Liver (tissue), 9 donors: ENCODE data around the gene ELAC2. TPM values are rescaled to one million over a fixed set of nuclear protein-coding genes. Genes with fewer than 3 reads are reported as not detected.

ENCODE experiments used
- DNase-seq: peaks from one replicate; pipeline ENCODE4 v3.0.0-alpha.2; 2017; ENCODE audit warnings: low spot score
- H3K27ac ChIP-seq, 2 donors: one replicate each; pipeline ENCODE4 v1.7.0; 2013; ENCODE audit warnings: inconsistent platforms in 2 of 2, low read length in 2 of 2, control low read depth in 1 of 2, low read depth in 1 of 2, mild to moderate bottlenecking in 1 of 2
- H3K27me3 ChIP-seq, 4 donors: one replicate each; pipeline versions ENCODE4 v1.6.1 to v1.7.0; 2013; ENCODE audit warnings: low read length in 3 of 4, inconsistent platforms in 1 of 4, mild to moderate bottlenecking in 1 of 4, moderate library complexity in 1 of 4; ENCODE audit not compliant: control insufficient read depth in 4 of 4, insufficient read depth in 4 of 4
- H3K36me3 ChIP-seq, 4 donors: one replicate each; pipeline versions ENCODE4 v1.6.1 to v1.7.0; 2013; ENCODE audit warnings: low read length in 3 of 4, mild to moderate bottlenecking in 3 of 4, low read depth in 1 of 4, moderate library complexity in 1 of 4; ENCODE audit not compliant: control insufficient read depth in 4 of 4, insufficient read depth in 3 of 4
- H3K4me1 ChIP-seq, 4 donors: one replicate each; pipeline versions ENCODE4 v1.6.1 to v1.7.0; 2013; ENCODE audit warnings: low read length in 3 of 4, mild to moderate bottlenecking in 3 of 4, moderate library complexity in 1 of 4; ENCODE audit not compliant: control insufficient read depth in 4 of 4, insufficient read depth in 4 of 4
- H3K4me3 ChIP-seq, 3 donors: one replicate each; pipeline versions ENCODE4 v1.6.1 to v1.7.0; 2013; ENCODE audit warnings: low read length in 3 of 3, control low read depth in 1 of 3, low read depth in 1 of 3, mild to moderate bottlenecking in 1 of 3
- H3K9ac ChIP-seq, 2 donors: one replicate each; pipeline ENCODE4 v1.7.0; 2013; ENCODE audit warnings: low read length in 2 of 2, mild to moderate bottlenecking in 2 of 2, moderate library complexity in 2 of 2, control low read depth in 1 of 2, low read depth in 1 of 2
- H3K9me3 ChIP-seq, 4 donors: one replicate each; pipeline versions ENCODE4 v1.6.1 to v1.7.0; 2013; ENCODE audit warnings: low read length in 3 of 4; ENCODE audit not compliant: control insufficient read depth in 4 of 4
- ATF3 ChIP-seq: IDR thresholded peaks from 2 replicates; pipeline ENCODE4 v1.6.1; 2016; ENCODE audit warnings: antibody characterized with exemption
- CTCF ChIP-seq: fragments of 150-350 bp; IDR thresholded peaks from 2 replicates; pipeline ENCODE4 v1.5.1; 2017; ENCODE audit warnings: improper control_type of control experiment, low read depth, low read length; ENCODE audit not compliant: missing input control
- EGR1 ChIP-seq, 2 donors: IDR thresholded peaks; 2 replicates each; pipeline ENCODE4 v1.6.1; 2016 to 2018; ENCODE audit warnings: antibody characterized with exemption in 2 of 2, low read depth in 2 of 2
- FOXA1 ChIP-seq: IDR thresholded peaks from 2 replicates; pipeline ENCODE4 v1.6.1; 2016; ENCODE audit warnings: antibody characterized with exemption
- FOXA2 ChIP-seq: IDR thresholded peaks from 2 replicates; pipeline ENCODE4 v1.6.1; 2016; ENCODE audit warnings: antibody characterized with exemption
- GABPA ChIP-seq, 2 donors: IDR thresholded peaks in 1 of 2; conservative IDR thresholded peaks in 1 of 2; 2 replicates each; pipeline ENCODE4 v1.6.1; 2016; ENCODE audit warnings: antibody characterized with exemption in 2 of 2, mild to moderate bottlenecking in 1 of 2, moderate library complexity in 1 of 2
- HNF4A ChIP-seq, 2 donors: conservative IDR thresholded peaks; 2 replicates each; pipeline ENCODE4 v1.6.1; 2016; ENCODE audit warnings: antibody characterized with exemption in 2 of 2, mild to moderate bottlenecking in 2 of 2
- HNF4G ChIP-seq: IDR thresholded peaks from 2 replicates; pipeline ENCODE4 v1.6.1; 2016; ENCODE audit warnings: antibody characterized with exemption
- JUND ChIP-seq, 2 donors: IDR thresholded peaks; 2 replicates each; pipeline ENCODE4 v1.6.1; 2016; ENCODE audit warnings: antibody characterized with exemption in 2 of 2
- MAX ChIP-seq: IDR thresholded peaks from 2 replicates; pipeline ENCODE4 v1.6.1; 2016; ENCODE audit warnings: antibody characterized with exemption
- NR2F2 ChIP-seq: IDR thresholded peaks from 2 replicates; pipeline ENCODE4 v1.6.1; 2016; ENCODE audit warnings: antibody characterized with exemption
- RAD21 ChIP-seq, 2 donors: IDR thresholded peaks; 2 replicates each; pipeline ENCODE4 v1.6.1; 2016; ENCODE audit warnings: antibody characterized with exemption in 2 of 2, mild to moderate bottlenecking in 2 of 2
- RXRA ChIP-seq, 2 donors: IDR thresholded peaks; 2 replicates each; pipeline ENCODE4 v1.6.1; 2017 to 2018; ENCODE audit warnings: antibody characterized with exemption in 2 of 2, mild to moderate bottlenecking in 1 of 2
- SP1 ChIP-seq: IDR thresholded peaks from 2 replicates; pipeline ENCODE4 v1.6.1; 2018; ENCODE audit warnings: antibody characterized with exemption, mild to moderate bottlenecking
- TAF1 ChIP-seq: conservative IDR thresholded peaks from 2 replicates; pipeline ENCODE4 v1.6.1; 2016; ENCODE audit warnings: antibody characterized with exemption, mild to moderate bottlenecking
- YY1 ChIP-seq: IDR thresholded peaks from 2 replicates; pipeline ENCODE4 v1.6.1; 2016; ENCODE audit warnings: antibody characterized with exemption, mild to moderate bottlenecking
- WGBS: extraction: QIAGEN DNeasy Blood & Tissue Kit; methylation state at CpG from one replicate; pipeline ENCODE4 v1.1.7; 2013; 5-methylcytosine and 5-hydroxymethylcytosine counted together
- polyA plus RNA-seq, 2 donors: library from polyadenylated mRNA; stranded (reverse) in 1 of 2; unstranded in 1 of 2; fragments of 200-250 nt in 1 of 2; fragments of >200 nt in 1 of 2; fragmentation: Nextera tagmentation in 1 of 2; extraction: Ambion mirVana in 1 of 2; gene quantifications; one replicate each; pipeline versions ENCODE4 v1.2.1 to v1.2.3, GENCODE V29; 2013 to 2015
- total RNA-seq, 2 donors: library from RNA; depleted of rRNA; stranded (reverse); fragments of >200 nt; gene quantifications; one replicate each; pipeline ENCODE4 v1.2.3, GENCODE V29; 2014
- TF ChIP-seq, protein P1 (sequence below): IDR thresholded peaks from 2 replicates; pipeline ENCODE4 v1.6.1; 2016; ENCODE audit warnings: antibody characterized with exemption
- TF ChIP-seq, protein P2 (sequence below): IDR thresholded peaks from 2 replicates; pipeline ENCODE4 v1.6.1; 2016; ENCODE audit warnings: antibody characterized with exemption, mild to moderate bottlenecking
- donor health status: healthy.
- donor health status: healthy.
- donor health status: healthy.
- donor health status: healthy.
- donor health status: healthy.

ELAC2 gene
- total and polyA plus RNA-seq, 4 donors = 26.5 to 54.1 (median 36.2) TPM

- Histone ChIP-seq H3K36me3 (peaks cover 0 to 6% (median 5%) of the 10 kb centered on the region in 4 donors), H3K9me3 (no peaks in the 10 kb centered on the region), H3K27me3 (no peaks in the 10 kb centered on the region), H3K4me3 (no peak overlapping the region), H3K27ac (no peak overlapping the region), H3K4me1 (peaks cover 9 to 59% (median 38%) of the 10 kb centered on the region in 4 donors), H3K9ac (no peak overlapping the region)
- no peak for DNase-seq
- TF ChIP-seq HNF4A (conservative IDR thresholded peaks at IDR 0.05) = no peak
- no peak for TF ChIP-seq CTCF
- no peak for TF ChIP-seq RAD21 (IDR thresholded peaks at IDR 0.05)
- no peak for TF ChIP-seq YY1
- no peak for TF ChIP-seq ATF3
- TF ChIP-seq GABPA (IDR thresholded peaks at IDR 0.05 in 1 of 2, conservative IDR thresholded peaks at IDR 0.05 in 1 of 2) = no peak
- TF ChIP-seq, protein P1, sequence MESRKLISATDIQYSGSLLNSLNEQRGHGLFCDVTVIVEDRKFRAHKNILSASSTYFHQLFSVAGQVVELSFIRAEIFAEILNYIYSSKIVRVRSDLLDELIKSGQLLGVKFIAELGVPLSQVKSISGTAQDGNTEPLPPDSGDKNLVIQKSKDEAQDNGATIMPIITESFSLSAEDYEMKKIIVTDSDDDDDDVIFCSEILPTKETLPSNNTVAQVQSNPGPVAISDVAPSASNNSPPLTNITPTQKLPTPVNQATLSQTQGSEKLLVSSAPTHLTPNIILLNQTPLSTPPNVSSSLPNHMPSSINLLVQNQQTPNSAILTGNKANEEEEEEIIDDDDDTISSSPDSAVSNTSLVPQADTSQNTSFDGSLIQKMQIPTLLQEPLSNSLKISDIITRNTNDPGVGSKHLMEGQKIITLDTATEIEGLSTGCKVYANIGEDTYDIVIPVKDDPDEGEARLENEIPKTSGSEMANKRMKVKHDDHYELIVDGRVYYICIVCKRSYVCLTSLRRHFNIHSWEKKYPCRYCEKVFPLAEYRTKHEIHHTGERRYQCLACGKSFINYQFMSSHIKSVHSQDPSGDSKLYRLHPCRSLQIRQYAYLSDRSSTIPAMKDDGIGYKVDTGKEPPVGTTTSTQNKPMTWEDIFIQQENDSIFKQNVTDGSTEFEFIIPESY = no peak
- TF ChIP-seq FOXA1 = no peak
- no peak for TF ChIP-seq MAX
- TF ChIP-seq, protein P2, sequence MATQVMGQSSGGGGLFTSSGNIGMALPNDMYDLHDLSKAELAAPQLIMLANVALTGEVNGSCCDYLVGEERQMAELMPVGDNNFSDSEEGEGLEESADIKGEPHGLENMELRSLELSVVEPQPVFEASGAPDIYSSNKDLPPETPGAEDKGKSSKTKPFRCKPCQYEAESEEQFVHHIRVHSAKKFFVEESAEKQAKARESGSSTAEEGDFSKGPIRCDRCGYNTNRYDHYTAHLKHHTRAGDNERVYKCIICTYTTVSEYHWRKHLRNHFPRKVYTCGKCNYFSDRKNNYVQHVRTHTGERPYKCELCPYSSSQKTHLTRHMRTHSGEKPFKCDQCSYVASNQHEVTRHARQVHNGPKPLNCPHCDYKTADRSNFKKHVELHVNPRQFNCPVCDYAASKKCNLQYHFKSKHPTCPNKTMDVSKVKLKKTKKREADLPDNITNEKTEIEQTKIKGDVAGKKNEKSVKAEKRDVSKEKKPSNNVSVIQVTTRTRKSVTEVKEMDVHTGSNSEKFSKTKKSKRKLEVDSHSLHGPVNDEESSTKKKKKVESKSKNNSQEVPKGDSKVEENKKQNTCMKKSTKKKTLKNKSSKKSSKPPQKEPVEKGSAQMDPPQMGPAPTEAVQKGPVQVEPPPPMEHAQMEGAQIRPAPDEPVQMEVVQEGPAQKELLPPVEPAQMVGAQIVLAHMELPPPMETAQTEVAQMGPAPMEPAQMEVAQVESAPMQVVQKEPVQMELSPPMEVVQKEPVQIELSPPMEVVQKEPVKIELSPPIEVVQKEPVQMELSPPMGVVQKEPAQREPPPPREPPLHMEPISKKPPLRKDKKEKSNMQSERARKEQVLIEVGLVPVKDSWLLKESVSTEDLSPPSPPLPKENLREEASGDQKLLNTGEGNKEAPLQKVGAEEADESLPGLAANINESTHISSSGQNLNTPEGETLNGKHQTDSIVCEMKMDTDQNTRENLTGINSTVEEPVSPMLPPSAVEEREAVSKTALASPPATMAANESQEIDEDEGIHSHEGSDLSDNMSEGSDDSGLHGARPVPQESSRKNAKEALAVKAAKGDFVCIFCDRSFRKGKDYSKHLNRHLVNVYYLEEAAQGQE = no peak
- TF ChIP-seq NR2F2 = no peak
- no peak for TF ChIP-seq JUND (IDR thresholded peaks at IDR 0.05)
- TF ChIP-seq HNF4G = no peak
- no peak for TF ChIP-seq FOXA2
- no peak for TF ChIP-seq EGR1 (IDR thresholded peaks at IDR 0.05; ENCODE audit: low read depth in 2 of 2)
- TF ChIP-seq SP1 = no peak
- no peak for TF ChIP-seq TAF1
- TF ChIP-seq RXRA (IDR thresholded peaks at IDR 0.05) = no peak
- WGBS = 84% methylated on average over 12 of the region's 12 CpGs
Measured at GRCh38 chr17:12987120-12987519, 30.7 kb downstream of the ELAC2 start.
